RWPE1 (cell line): ENCODE measurements around the gene TMPRSS11A.

Experiments used
- CTCF ChIA-PET: fragments of 350-600 bp; sonication (Branson Sonifier 250); formaldehyde crosslinking; extraction: SDS; loops from one replicate; lab custom pipeline; 2021; lab: Yijun Ruan, JAX
- POLR2A ChIA-PET: fragments of 400-600 bp; formaldehyde crosslinking; extraction: SDS; loops from one replicate; lab custom pipeline; 2020; ENCODE audit warnings: antibody characterized with exemption; ENCODE audit not compliant: low non-redundant PET; lab: Yijun Ruan, JAX
- DNase-seq: peaks from one replicate; pipeline ENCODE4 v3.0.0; 2012; ENCODE audit warnings: low spot score
- H3K27ac ChIP-seq: fragments of 450-650 bp; 2 replicates; pipeline ENCODE4 v1.5.1; 2017
- TF ChIP-seq, protein P1 (sequence below): fragments of 450-650 bp; conservative IDR thresholded peaks from 2 replicates; pipeline ENCODE4 v1.5.1; 2017; ENCODE audit warnings: low read depth, mild to moderate bottlenecking

Gene TMPRSS11A

DNA sequence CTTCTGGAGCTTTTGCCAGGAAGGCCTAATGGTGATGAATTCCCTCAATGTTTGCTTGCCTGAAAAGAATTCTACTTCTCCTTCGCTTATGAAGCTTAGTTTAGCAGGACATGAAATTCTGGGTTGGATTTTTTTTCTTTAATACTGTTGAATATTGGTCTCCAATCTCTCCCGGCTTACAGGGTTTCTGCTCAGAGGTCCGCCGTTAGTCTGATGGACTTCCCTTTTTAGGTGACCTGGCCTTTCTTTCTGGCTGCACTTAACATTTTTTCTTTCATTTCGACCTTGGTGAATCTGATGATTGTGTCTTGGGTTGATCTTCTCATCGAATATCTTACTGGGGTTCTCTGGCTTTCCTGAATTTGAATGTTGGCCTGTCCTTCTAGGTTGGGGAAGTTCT lies 17.2 kb upstream of the TMPRSS11A start:
- no peak overlapping the region for H3K27ac ChIP-seq
- DNase-seq: no peak
- TF ChIP-seq, protein P1, sequence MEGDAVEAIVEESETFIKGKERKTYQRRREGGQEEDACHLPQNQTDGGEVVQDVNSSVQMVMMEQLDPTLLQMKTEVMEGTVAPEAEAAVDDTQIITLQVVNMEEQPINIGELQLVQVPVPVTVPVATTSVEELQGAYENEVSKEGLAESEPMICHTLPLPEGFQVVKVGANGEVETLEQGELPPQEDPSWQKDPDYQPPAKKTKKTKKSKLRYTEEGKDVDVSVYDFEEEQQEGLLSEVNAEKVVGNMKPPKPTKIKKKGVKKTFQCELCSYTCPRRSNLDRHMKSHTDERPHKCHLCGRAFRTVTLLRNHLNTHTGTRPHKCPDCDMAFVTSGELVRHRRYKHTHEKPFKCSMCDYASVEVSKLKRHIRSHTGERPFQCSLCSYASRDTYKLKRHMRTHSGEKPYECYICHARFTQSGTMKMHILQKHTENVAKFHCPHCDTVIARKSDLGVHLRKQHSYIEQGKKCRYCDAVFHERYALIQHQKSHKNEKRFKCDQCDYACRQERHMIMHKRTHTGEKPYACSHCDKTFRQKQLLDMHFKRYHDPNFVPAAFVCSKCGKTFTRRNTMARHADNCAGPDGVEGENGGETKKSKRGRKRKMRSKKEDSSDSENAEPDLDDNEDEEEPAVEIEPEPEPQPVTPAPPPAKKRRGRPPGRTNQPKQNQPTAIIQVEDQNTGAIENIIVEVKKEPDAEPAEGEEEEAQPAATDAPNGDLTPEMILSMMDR: no peak
- ChIA-PET POLR2A (no interaction called here), CTCF (interaction anchor here (0.7 kb wide), 1 partner anchor 73 kb away, joined by 3 read pairs; no protein-coding TSS in a partner anchor)

DNA sequence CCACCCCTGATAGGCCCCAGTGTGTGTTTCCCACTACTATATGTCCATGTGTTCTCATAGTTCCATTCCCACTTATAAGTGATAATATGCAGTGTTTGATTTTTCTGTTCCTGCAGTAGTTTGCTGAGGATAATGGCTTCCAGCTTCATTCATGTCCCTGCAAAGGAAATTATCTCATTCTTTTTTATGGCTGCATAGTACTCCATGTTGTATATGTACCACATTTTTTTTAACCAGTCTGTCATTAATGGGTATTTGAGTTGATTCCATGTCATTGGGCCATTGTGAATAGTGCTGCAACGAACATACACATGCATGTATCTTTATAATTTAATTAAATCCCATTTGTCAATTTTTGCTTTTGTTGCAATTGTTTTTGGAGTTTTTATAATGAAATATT lies 10.3 kb upstream of the TMPRSS11A start:
- TF ChIP-seq, protein P1: no peak
- ChIA-PET POLR2A (no interaction called here), CTCF (no interaction called here)
- no peak for DNase-seq
- H3K27ac ChIP-seq: no peak overlapping the region

DNA sequence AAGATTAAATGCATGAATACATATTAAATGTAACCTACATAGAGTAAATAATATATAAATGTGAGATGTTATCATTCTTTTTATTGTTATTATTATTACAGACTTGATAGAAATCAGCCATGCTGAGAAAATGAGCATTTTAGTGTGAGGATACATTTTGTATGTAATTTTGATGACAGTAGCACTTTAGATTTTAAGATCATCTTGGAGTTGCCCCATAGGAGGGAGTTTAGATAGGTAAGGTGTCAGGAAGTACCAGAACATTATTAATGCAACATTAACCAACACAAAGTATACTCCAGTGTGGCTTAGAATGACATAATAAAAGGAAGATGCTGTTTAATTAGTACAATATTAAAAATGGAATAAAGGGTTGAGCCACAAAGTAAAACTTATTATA lies 8.4 kb downstream of the TMPRSS11A start:
- ChIA-PET POLR2A (no interaction called here), CTCF (interaction anchor here (0.8 kb wide), 1 partner anchor 584 kb away, joined by 3 read pairs; no protein-coding TSS in a partner anchor)
- no peak for DNase-seq
- H3K27ac ChIP-seq: no peak overlapping the region
- TF ChIP-seq, protein P1: no peak

DNA sequence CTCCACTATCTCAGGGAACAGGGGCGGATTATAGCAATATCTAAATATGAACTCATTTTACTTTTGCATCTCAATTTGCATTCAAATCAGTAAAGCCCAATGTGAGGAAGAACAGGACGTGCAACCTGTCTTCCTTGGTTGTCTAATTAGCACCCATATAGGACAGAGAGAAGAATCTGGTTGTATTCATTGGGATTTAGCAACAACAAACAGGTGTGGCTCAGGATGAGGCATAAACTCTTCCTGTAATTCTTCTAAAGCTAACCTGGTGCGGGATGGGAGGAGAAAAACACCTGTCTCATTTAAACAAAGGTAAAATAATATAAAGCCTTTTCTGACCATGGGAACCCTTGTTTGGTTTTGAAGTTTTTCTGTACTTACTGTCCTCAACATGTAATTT lies 22.2 kb downstream of the TMPRSS11A start:
- TF ChIP-seq, protein P1: no peak
- H3K27ac ChIP-seq: no peak overlapping the region
- CTCF ChIA-PET: no interaction called here
- DNase-seq: no peak
- POLR2A ChIA-PET: no interaction called here

DNA sequence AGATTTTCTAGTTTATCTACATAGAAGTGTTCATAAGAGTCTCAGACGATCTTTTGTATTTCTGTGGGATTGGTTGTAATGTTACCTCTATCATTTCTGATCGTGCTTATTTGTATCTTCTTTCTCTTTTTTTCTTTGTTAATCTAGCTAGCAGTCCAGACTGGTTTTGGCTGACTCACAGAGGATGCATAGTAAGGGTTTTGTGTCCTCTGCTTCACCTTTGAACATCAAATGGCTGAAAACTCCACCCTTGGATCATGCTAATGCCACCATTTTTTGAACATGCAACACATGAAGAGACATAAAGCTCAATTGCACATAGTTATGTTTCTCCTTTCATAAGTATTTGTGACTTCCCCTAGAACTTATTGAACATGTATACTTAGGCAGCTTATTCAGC lies 22.8 kb downstream of the TMPRSS11A start:
- ChIA-PET POLR2A (no interaction called here), CTCF (no interaction called here)
- H3K27ac ChIP-seq: no peak overlapping the region
- TF ChIP-seq, protein P1: no peak
- no peak for DNase-seq

DNA sequence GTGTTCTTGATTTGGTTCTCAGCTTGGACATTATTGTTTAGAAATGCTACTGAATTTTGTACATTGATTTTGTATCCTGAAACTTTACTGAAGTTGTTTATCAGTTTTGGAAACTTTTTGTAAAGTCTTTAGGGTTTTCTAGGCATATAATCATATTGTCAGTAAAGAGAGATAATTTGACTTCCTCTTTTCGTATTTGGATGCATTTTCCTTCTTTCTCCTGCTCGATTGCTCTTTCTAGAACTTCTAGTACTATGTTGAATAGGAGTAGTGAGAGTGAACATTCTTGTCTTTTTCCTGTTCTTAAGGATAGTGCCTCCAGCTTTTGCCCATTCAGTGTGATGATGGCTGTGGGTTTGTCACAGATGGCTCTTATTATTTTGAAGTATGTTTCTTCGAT lies 24.1 kb downstream of the TMPRSS11A start:
- POLR2A ChIA-PET: no interaction called here

More for the DNA sequence above, 24.1 kb downstream of the TMPRSS11A start:
- CTCF ChIA-PET: no interaction called here
- TF ChIP-seq, protein P1: no peak
- H3K27ac ChIP-seq: no peak overlapping the region
- no peak for DNase-seq
